T-helper 22 cell (primary cell): ENCODE measurements around the gene B4GALT7.
"Not testable (repeated sequence)": the region's sequence is repeated elsewhere in the genome, so short reads cannot be mapped to it uniquely, and the experiment has no call there.

Experiments
- DNase-seq: peaks from one replicate; pipeline ENCODE4 v3.0.0-alpha.2; 2020; ENCODE audit warnings: low read depth

Gene B4GALT7

DNA sequence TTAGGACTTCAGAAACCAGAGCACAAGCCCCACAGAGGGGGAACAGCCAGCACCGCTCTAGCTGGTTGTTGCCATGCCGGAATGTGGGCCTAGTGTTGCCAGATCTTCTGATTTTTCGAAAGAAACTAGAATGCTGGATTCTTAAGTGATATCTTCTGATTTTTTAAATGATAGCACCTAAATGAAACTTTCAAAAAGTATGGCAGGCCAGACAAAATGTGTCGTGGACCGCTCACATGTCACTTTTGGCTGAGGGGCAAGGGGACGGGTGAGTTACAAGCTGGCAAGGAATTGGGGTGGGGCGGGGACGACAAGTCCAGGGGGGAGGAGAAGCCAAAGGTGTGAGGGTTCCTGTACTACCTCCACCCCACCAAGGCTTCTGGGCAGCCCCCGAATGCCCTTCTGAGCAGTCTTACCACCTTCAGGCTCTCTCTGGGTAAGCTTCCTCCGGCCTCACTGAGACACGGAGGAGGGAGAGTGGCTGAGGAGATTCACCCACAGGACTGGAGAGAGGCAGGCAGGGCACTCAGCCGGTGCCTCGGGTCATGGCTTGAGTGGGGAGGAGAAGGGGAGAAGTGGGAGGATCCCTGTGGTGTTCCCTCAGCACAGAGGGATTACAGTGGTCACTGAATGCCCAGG lies 10.3 kb downstream of the B4GALT7 start:
- DNase-seq, result no peak

DNA sequence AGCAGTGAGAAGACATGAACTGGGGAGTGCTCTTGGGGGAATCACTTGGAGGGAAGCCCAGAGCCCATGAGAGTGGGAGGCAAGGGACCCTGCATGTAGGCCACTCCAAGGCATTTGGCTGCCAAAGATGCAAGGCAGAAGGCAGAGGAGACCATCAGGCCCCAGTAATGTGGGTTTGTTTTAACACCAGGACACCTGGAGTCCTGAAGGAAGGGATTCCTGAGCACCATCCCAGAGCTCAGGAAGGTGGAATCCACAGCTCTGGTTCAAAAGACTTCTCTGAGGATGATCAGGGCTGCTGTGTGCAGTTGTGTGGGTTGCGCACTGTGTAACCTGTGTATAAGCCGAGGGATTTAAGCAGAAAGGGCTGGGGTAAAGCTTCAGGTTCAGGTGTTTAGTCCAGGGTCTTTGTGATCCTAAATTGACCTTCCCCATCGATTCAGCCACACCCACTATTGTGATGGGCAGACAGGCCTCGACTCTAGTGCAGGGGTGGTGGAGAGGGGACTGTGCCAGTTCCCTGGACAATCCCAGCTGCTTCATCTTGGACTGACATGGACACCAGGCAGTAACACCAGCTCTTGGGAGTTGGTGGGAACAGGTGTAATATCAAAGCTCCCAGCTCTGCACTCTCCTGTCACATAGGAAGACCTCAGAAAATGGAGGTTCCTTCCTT lies 11.0 kb downstream of the B4GALT7 start:
- no peak for DNase-seq

DNA sequence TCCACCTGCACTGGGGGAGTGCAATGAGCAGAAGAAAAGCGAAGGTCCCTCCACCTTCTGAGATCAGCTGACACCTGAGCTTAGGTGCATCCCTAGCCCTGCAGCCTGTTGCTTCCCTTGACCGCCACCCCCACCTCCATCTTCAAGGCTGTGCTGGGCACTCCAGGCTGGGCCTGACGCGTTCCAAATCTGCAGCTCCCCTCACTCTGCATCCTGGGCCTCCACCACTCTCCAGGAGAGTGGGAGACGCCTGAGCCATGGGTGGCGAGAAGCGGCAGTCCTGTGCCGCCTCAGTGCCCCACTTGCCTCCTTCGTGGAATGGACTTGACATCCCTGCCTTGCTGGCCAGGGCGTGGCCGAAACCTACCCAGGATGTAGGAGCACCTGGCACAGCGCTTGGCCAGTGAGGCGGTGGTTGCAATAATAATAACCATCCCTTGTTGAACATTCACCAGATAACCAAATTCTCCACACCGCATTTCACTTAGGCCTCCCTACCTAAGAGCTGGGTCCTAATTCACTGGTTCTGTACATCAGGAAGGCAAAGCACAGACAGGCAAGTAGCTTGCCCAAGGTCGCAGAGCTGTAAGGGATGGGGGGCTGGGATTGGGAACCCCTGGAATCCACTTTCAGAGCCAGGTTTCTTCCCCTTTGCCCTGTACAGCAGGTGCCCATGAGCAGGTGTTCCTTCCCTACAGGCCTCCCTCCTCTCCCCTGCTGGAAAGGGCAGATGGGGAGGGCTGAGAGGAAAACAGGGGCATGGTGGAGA lies 11.7 kb downstream of the B4GALT7 start:
- no peak for DNase-seq

DNA sequence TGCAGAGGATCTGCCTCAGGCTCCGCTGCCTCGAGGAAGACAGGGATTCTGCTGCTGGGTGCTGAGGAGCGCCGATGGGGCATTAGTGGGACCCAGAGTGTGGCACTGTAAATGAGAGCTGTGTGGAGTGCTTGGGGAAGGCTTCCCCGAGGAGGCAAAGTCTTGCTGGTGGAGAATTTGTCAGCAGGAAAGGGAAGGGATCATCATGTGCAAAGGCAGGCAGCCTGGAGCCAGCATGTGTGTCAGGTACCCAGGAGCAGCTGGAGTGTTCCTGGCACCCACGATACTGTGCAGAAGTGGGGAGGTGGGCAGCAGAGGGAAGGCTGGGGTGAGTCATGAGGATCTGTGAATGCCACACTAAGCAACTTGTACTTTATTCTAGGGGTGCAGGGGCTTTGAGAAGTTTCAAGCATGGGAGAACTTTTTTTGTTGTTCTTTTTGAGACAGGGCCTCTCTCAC lies 12.3 kb downstream of the B4GALT7 start:
- DNase-seq, result no peak

DNA sequence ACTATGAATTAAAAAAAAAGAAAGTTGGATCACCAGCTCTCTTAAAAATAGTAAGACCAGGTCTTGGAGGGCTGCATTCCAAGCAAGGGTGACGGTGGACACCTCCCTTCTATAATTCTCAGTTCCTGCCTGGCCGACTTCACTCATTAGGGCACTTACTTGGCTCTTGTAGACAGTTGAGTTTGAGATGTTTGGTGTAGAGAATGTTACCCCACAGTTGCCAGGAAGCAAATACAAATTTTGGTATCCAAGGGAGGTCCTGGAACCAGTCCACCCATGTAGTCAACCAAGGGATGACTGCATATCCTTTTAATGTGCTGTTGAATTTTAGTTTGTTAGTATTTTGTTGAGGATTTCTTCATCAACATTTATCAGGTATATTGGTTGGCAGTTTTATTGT lies 20.6 kb downstream of the B4GALT7 start:
- no peak for DNase-seq

DNA sequence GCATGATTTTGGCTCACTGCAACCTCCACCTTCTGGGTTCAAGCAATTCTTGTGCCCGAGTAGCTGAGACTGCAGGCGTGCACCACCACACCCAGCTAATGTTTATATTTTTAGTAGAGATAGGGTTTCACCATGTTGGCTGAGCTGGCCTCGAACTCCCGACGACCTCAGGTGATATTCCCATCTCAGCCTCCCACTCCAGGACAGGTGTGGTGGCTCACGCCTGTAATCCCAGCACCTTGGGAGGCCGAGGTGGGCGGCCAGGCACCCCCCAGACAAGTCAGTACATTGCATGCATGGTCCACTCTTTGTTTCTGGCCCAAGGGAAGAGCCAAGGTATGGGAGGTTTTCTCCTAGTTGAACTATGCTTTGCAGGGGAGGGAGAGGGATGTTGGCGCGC lies 24.2 kb downstream of the B4GALT7 start:
- not testable (repeated sequence) for DNase-seq

DNA sequence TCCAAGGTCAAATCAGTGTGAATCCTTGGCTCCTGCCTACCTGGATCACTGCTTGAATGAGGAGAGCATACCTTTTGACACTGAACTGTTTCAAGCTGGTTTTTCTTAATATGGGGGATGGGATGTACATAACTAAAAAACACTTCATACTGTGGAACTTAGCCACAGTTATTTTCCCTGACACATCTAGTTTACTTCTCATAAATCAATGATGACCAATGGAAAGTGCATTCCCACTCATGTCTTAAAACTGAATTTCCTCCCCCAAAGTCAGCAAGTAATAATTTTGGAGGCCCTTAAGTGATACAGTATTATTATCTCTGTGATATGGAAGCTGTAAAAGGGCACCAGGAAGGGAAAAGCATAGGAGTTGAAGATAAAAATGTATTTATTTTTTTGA lies 30.3 kb downstream of the B4GALT7 start:
- not testable (repeated sequence) for DNase-seq

DNA sequence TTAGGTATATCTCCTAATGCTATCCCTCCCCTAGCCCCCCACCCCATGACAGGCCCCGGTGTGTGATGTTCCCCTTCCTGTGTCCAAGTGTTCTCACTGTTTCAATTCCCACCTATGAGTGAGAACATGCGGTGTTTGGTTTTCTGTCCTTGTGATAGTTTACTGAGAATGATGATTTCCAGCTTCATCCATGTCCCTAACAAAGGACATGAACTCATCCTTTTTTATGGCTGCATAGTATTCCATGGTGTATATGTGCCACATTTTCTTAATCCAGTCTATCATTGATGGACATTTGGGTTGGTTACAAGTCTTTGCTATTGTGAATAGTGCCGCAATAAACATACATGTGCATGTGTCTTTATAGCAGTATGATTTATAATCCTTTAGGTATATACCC lies 35.0 kb downstream of the B4GALT7 start:
- not testable (repeated sequence) for DNase-seq

DNA sequence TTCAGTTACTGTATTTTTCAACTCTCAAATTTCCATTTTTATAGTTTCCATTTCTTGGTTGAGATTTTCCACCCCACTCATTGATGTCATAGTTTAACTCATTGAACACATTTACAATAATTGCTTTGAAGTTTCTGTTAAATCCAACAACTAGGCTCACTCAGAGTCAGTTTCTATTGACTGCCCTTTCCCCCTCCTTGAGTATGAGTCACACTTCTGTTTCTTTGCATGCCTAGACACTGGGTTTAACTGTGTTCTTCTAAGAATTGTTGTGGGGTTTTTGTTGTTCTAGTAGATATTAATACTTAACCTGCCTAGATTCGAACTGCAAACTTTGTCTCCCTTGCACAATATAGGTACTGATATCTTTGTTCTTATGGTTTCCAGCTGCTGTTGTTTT lies 45.5 kb downstream of the B4GALT7 start:
- DNase-seq, result not testable (repeated sequence)

DNA sequence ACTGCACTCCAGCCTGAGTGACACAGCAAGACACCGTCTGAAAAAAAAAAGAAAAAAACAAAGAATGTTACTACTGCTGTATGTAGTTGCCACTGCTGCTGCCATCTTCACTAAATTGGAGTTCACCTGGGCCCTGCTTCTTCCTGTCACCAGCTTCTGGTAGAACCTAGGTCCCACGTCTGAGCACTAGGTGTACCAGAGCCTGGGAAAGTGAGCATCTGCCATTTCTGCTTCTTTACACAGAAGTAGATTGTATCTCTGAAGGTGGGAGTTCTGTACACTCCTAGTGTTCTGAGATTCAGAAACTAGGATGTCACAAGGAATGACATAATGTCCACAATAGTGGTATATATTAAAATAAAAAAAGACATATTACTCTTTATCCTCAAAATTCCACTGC lies 51.3 kb downstream of the B4GALT7 start:
- DNase-seq, result not testable (repeated sequence)

DNA sequence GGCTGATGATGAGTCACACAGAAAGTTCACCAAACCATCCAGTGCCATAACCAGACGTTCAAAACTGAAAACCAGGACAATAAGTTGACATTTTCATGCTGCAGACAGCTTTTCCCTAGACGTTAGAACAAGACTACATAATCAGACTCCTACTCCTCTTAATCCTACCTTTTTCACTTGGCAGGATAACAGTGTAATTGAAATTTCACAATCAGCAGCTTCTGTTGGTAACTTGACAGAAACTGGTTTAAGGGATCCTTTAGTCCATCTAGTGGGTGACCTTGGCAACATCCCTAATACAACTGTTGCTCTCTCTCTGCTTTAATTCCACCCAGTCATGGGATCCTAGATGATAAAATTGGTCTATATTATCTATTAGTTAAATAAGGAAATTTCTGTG lies 57.9 kb downstream of the B4GALT7 start:
- DNase-seq, result not testable (repeated sequence)

DNA sequence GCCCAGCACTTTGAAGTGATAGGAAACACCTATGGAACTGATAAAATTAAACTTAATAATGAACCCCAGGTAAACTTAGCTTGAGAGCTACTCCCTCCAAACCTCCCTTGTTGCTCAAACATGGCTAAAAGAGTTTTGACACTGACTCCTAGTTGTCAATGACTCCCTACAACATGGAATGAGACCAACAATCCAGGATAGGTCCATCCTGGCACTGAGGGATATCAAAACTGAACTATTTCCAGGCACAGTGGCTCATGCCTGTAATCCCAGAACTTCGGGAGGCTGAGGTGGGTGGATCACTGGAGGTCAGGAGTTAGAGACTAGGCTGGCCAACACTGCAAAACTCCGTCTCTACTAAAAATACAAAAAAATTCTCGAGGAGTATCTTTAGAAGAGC lies 58.6 kb downstream of the B4GALT7 start:
- DNase-seq, result not testable (repeated sequence)
